Naive thymus-derived CD4-positive, alpha-beta T cell (primary cell): ENCODE measurements around the gene LYST. TPM values are rescaled to one million over a fixed set of nuclear protein-coding genes. Genes with fewer than 3 reads are reported as not detected.
A peak's percentile ranks its signal among the peaks of the same experiment; 100 is the strongest.
"Not testable (repeated sequence)": the region's sequence is repeated elsewhere in the genome, so short reads cannot be mapped to it uniquely, and the experiment has no call there.

ENCODE experiments used
- ATAC-seq: fragments of 150-1000 bp; cut with Tn5 transposase; 2 replicates; pipeline ENCODE4 v1.10.0; 2021; ENCODE audit warnings: mild to moderate bottlenecking, moderate library complexity
- CTCF ChIA-PET: fragments of 350-600 bp; sonication (Branson Sonifier 250); formaldehyde crosslinking; loops from one replicate; lab custom pipeline; 2021; ENCODE audit warnings: antibody characterized with exemption; lab: Charles Lee
- POLR2A ChIA-PET: fragments of 350-600 bp; sonication (Branson Sonifier 250); formaldehyde crosslinking; loops from one replicate; lab custom pipeline; 2021; ENCODE audit warnings: antibody characterized with exemption, inconsistent platforms; lab: Charles Lee
- DNase-seq, 9 donors: peaks; one replicate each; pipeline versions ENCODE4 v3.0.0 to v3.0.0-alpha.2; 2020 to 2022; ENCODE audit warnings: mixed read lengths in 1 of 9
- H3K27ac ChIP-seq: one replicate; pipeline ENCODE4 v1.7.0; 2013; ENCODE audit warnings: mild to moderate bottlenecking, low read depth, low read length, moderate library complexity
- H3K27me3 ChIP-seq, 2 donors: one replicate each; pipeline ENCODE4 v1.7.0; 2013; ENCODE audit warnings: low read length in 2 of 2, mild to moderate bottlenecking in 2 of 2, moderate library complexity in 2 of 2; ENCODE audit not compliant: control insufficient read depth in 2 of 2, insufficient read depth in 2 of 2
- H3K36me3 ChIP-seq, 3 experiments: 1 replicate in 2 of 3; 2 replicates in 1 of 3; pipeline ENCODE4 v1.7.0; 2013; ENCODE audit warnings: low read length in 3 of 3, mild to moderate bottlenecking in 3 of 3, moderate library complexity in 1 of 3; ENCODE audit not compliant: insufficient read depth in 3 of 3, control insufficient read depth in 2 of 3
- H3K4me1 ChIP-seq, 2 donors: one replicate each; pipeline ENCODE4 v1.7.0; 2013; ENCODE audit warnings: low read length in 2 of 2, mild to moderate bottlenecking in 2 of 2, moderate library complexity in 1 of 2; ENCODE audit not compliant: control insufficient read depth in 2 of 2, insufficient read depth in 2 of 2
- H3K4me3 ChIP-seq: 2 replicates; pipeline ENCODE4 v1.7.0; 2013; ENCODE audit warnings: mild to moderate bottlenecking, low read length
- H3K9me3 ChIP-seq, 3 experiments: 1 replicate in 2 of 3; 2 replicates in 1 of 3; pipeline ENCODE4 v1.7.0; 2013; ENCODE audit warnings: low read length in 3 of 3; ENCODE audit not compliant: control insufficient read depth in 2 of 3
- H3K27ac Mint-ChIP-seq, 9 donors: one replicate each; pipeline ENCODE4 v1.8.0; 2020 to 2022; ENCODE audit warnings: mixed read lengths in 9 of 9, mild to moderate bottlenecking in 8 of 9, moderate library complexity in 5 of 9, inconsistent platforms in 2 of 9
- H3K27me3 Mint-ChIP-seq, 5 donors: one replicate each; pipeline ENCODE4 v1.8.0; 2021 to 2022; ENCODE audit warnings: mixed read lengths in 5 of 5, mild to moderate bottlenecking in 1 of 5
- H3K36me3 Mint-ChIP-seq, 5 donors: one replicate each; pipeline ENCODE4 v1.8.0; 2020 to 2022; ENCODE audit warnings: mixed read lengths in 5 of 5, mild to moderate bottlenecking in 3 of 5, inconsistent platforms in 1 of 5
- H3K4me1 Mint-ChIP-seq, 7 donors: one replicate each; pipeline ENCODE4 v1.8.0; 2020 to 2022; ENCODE audit warnings: mixed read lengths in 7 of 7, mild to moderate bottlenecking in 3 of 7, inconsistent platforms in 1 of 7
- H3K4me3 Mint-ChIP-seq, 10 donors: one replicate each; pipeline ENCODE4 v1.8.0; 2020 to 2022; ENCODE audit warnings: mild to moderate bottlenecking in 10 of 10, mixed read lengths in 10 of 10, moderate library complexity in 6 of 10, inconsistent platforms in 2 of 10
- H3K9me3 Mint-ChIP-seq, 11 donors: one replicate each; pipeline ENCODE4 v1.8.0; 2020 to 2022; ENCODE audit warnings: mixed read lengths in 11 of 11, mild to moderate bottlenecking in 4 of 11, inconsistent platforms in 1 of 11, moderate library complexity in 1 of 11
- intact Hi-C, 2 donors: fragments of 100-400 bp; cut with micrococcal nuclease; formaldehyde crosslinking; loops; one replicate each; pipeline ENCODE4 v1.15.1; 2023
- polyA plus RNA-seq, 2 donors: library from polyadenylated mRNA; unstranded; fragments of 300-500 nt; fragmentation: Illumina TruSeq; gene quantifications; one replicate each; pipeline ENCODE4 v1.2.3, GENCODE V29; 2021
- total RNA-seq, 6 experiments: library from RNA in 5 of 6; stranded (reverse) in 5 of 6; gene quantifications; 1 replicate in 5 of 6; 2 replicates in 1 of 6; pipeline ENCODE4 v1.2.3 and lab custom pipeline; 2021 to 2026

Gene LYST
- total and polyA plus RNA-seq, 7 experiments from 2014 or later: 5.7 to 98.1 (median 27.8) TPM

DNA sequence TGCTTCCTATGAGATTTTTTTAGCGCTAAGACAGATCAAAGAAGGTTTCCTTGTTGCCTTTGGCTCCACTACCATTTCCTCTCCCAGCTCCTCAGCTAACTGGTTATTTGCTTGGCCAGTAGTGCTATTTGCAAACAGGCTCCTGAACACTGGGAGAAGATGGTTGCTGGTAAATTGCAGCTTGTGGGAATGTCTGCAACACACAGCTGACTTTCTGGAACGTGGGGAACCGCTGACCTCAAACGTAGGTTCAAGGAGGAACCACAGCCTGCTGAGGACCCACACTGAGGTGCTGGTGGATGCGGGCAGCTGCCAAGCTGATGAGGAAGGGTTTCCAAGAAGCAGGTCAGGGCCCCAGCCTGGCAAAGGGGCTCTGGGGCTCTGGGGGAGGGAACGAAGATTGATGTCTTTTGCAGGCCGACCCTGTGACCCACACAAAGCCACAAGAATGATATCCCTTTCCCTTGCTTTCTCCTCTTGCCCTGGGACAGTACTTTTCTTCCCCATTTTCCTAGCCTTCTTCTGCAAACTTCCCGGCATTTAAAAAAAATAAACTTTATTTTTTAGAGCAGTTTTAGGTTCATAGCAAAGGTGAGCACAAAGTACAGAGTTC is 241.9 kb downstream of the LYST start:
- H3K27me3 Mint-ChIP-seq: peaks cover 7 to 24% (median 10%) of the 10 kb centered on the region in 5 donors
- Histone ChIP-seq H3K36me3 (no peaks in the 10 kb centered on the region), H3K27ac (no peak overlapping the region), H3K4me1 (no peaks in the 10 kb centered on the region), H3K27me3 (no peaks in the 10 kb centered on the region), H3K9me3 (no peaks in the 10 kb centered on the region), H3K4me3 (no peak overlapping the region)
- DNase-seq (no peak), ATAC-seq (no peak)
- peaks cover 0 to 2% (median 0%) of the 10 kb centered on the region in 11 donors for H3K9me3 Mint-ChIP-seq
- peaks cover 0 to 4% (median 0%) of the 10 kb centered on the region in 5 donors for H3K36me3 Mint-ChIP-seq
- peaks cover 0 to 19% (median 0%) of the 10 kb centered on the region in 7 donors for H3K4me1 Mint-ChIP-seq
- H3K4me3 Mint-ChIP-seq: peak overlapping the region in 1 of 10 donors; percentile 14
- CTCF ChIA-PET: interaction anchor here (0.7 kb wide), 1 partner anchor 9 kb away, joined by 3 read pairs; no protein-coding TSS in a partner anchor
- H3K27ac Mint-ChIP-seq: no peak overlapping the region
- intact Hi-C loops: no loop called here
- POLR2A ChIA-PET: no interaction called here

- Histone ChIP-seq H3K4me3 (no peak overlapping the region), H3K4me1 (no peaks in the 10 kb centered on the region), H3K27ac (no peak overlapping the region), H3K27me3 (no peaks in the 10 kb centered on the region), H3K36me3 (no peaks in the 10 kb centered on the region), H3K9me3 (no peaks in the 10 kb centered on the region)
- intact Hi-C loops: no loop called here
- ATAC-seq: no peak
- no peaks in the 10 kb centered on the region for H3K9me3 Mint-ChIP-seq
- DNase-seq: no peak
- peaks cover 7 to 23% (median 10%) of the 10 kb centered on the region in 5 donors for H3K27me3 Mint-ChIP-seq
- peaks cover 0 to 4% (median 0%) of the 10 kb centered on the region in 5 donors for H3K36me3 Mint-ChIP-seq
- H3K4me1 Mint-ChIP-seq: peaks cover 0 to 19% (median 0%) of the 10 kb centered on the region in 7 donors
- POLR2A ChIA-PET: interaction anchor here (0.6 kb wide), 1 partner anchor 1286 kb away, joined by 3 read pairs; no protein-coding TSS in a partner anchor
- no peak overlapping the region for H3K27ac Mint-ChIP-seq
- no peak overlapping the region for H3K4me3 Mint-ChIP-seq
- CTCF ChIA-PET: no interaction called here
Measured at GRCh38 chr1:235622936-235623779, 243.5 kb downstream of the LYST start.

DNA sequence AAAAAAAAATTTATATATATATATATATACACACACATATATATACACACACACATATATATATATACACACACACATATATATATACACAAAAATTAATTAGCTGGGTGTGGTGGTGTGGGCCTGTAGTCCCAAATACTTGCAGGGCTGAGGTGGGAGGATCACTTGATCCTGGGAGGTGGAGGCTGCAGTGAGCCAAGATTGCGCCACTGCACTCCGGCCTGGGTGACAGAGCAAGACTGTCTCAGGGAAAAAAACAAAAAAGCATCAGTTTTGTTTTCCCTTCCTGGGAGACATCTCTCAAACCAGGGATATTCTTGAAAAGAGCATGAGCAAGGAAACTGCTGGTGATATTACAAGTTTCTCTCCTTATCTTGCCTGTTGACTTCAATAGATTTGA is 247.6 kb downstream of the LYST start:
- H3K36me3 Mint-ChIP-seq, ATAC-seq, H3K4me1 ChIP-seq, DNase-seq, H3K4me3 ChIP-seq, H3K4me3 Mint-ChIP-seq, intact Hi-C loops, H3K9me3 ChIP-seq, H3K27ac Mint-ChIP-seq, H3K9me3 Mint-ChIP-seq, POLR2A ChIA-PET, H3K27me3 ChIP-seq, CTCF ChIA-PET, H3K4me1 Mint-ChIP-seq, H3K27ac ChIP-seq, H3K36me3 ChIP-seq: not testable (repeated sequence)
- peaks cover 0 to 21% (median 10%) of the 10 kb centered on the region in 5 donors for H3K27me3 Mint-ChIP-seq

DNA sequence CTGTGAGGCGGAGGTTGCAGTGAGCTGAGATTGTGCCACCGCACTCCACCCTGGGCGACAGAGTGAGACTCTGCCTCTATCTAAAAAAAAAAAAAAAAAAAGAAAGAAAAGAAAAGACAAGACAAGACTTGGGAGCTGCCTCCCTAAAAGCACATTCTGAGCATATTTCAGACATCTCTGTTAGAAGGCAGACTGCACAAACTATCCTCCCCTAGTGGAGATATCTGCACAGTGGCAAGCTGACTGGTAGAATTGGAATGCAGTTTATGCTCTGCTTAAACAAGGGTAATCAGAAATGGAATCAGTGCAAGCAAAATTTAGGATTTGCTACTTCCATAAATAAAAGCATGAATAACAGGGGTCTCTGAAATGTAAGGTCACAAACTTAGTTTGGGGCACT is 248.9 kb downstream of the LYST start:
- H3K9me3 Mint-ChIP-seq: no peaks in the 10 kb centered on the region
- CTCF ChIA-PET: interaction anchor here (0.6 kb wide), 1 partner anchor 123 kb away, joined by 3 read pairs; no protein-coding TSS in a partner anchor

DNA sequence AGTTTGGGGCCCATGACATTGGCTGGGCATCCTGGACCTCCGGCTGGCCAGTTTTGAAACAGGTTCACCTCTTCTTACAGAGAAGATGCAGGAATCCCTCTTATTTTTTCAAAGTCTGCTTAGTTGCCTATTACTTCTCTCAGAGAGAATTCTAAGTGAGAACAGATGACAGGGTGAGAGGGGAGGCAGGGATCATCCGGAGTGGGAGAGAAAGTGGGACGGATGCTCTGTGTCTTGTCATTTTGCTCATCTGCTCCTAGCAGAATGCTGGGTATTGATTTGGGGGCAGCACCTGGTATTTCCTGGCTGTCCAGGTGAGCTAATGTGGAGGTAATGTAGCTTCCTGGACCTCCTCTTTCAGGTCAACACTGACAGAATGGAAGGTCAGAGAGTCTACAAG is 249.6 kb downstream of the LYST start:
- no peaks in the 10 kb centered on the region for H3K9me3 Mint-ChIP-seq
- ChIA-PET POLR2A (no interaction called here), CTCF (interaction anchor here (0.6 kb wide), 1 partner anchor 123 kb away, joined by 3 read pairs; no protein-coding TSS in a partner anchor)
- no peak overlapping the region for H3K4me3 Mint-ChIP-seq
- Histone ChIP-seq H3K36me3 (no peaks in the 10 kb centered on the region), H3K4me1 (no peaks in the 10 kb centered on the region), H3K27ac (no peak overlapping the region), H3K4me3 (no peak overlapping the region), H3K27me3 (no peaks in the 10 kb centered on the region), H3K9me3 (no peaks in the 10 kb centered on the region)
- no peaks in the 10 kb centered on the region for H3K36me3 Mint-ChIP-seq
- DNase-seq (no peak), ATAC-seq (no peak)
- peaks cover 0 to 1% (median 0%) of the 10 kb centered on the region in 7 donors for H3K4me1 Mint-ChIP-seq
- H3K27ac Mint-ChIP-seq: no peak overlapping the region
- intact Hi-C loops: no loop called here
- H3K27me3 Mint-ChIP-seq: peaks cover 0 to 9% (median 2%) of the 10 kb centered on the region in 5 donors

More for the DNA sequence above, 248.9 kb downstream of the LYST start:
- Histone ChIP-seq H3K9me3 (no peaks in the 10 kb centered on the region), H3K27me3 (no peaks in the 10 kb centered on the region), H3K36me3 (no peaks in the 10 kb centered on the region), H3K4me3 (no peak overlapping the region), H3K27ac (no peak overlapping the region), H3K4me1 (no peaks in the 10 kb centered on the region)
- peaks cover 0 to 11% (median 4%) of the 10 kb centered on the region in 5 donors for H3K27me3 Mint-ChIP-seq
- H3K4me3 Mint-ChIP-seq: no peak overlapping the region
- intact Hi-C loops: no loop called here
- H3K27ac Mint-ChIP-seq: no peak overlapping the region
- ATAC-seq: no peak
- H3K4me1 Mint-ChIP-seq: peaks cover 0 to 2% (median 0%) of the 10 kb centered on the region in 7 donors
- DNase-seq: no peak
- POLR2A ChIA-PET: no interaction called here
- no peaks in the 10 kb centered on the region for H3K36me3 Mint-ChIP-seq

DNA sequence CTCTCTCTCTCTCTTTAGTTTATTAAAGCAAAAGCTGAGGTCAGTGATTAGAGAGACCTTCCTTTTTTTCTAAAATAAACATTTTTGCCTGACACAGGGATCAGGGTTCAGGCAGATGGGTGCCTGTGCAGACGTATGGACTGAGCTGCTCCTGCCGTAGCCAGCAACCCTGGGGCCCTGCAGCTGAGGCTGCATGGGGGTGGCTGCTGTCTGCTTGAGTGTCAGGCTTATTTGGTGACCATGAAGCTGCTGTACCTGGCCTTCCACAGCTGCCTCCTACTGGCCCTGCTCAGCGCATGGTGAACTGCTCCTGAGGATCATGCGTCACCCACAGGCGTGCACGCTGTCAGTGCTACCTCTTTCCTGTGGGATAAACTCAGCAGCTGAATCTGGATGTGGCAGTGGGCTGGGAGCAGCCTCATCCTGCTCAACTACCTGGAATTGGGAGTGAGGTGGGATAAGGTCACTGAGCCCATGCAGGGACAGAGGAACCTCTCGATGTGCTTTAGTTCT is 252.2 kb downstream of the LYST start:
- POLR2A ChIA-PET: no interaction called here
- Histone ChIP-seq H3K27ac (no peak overlapping the region), H3K27me3 (no peaks in the 10 kb centered on the region), H3K4me3 (no peak overlapping the region), H3K4me1 (no peaks in the 10 kb centered on the region), H3K36me3 (no peaks in the 10 kb centered on the region), H3K9me3 (no peaks in the 10 kb centered on the region)
- Mint-ChIP-seq H3K9me3 (no peaks in the 10 kb centered on the region), H3K36me3 (no peaks in the 10 kb centered on the region), H3K4me1 (no peaks in the 10 kb centered on the region), H3K4me3 (no peak overlapping the region), H3K27ac (no peak overlapping the region), H3K27me3 (peaks cover 0 to 11% (median 0%) of the 10 kb centered on the region in 5 donors)
- CTCF ChIA-PET: no interaction called here
- no peak for DNase-seq
- intact Hi-C loops: no loop called here
- no peak for ATAC-seq
